AG04450 (cell line): Measurements from ENCODE around the gene NSD1. TPM values are rescaled to one million over a fixed set of nuclear protein-coding genes. Genes with fewer than 3 reads are reported as not detected.
A peak's percentile ranks its signal among the peaks of the same experiment; 100 is the strongest.

Experiments
- CTCF ChIA-PET: fragments of 300-600, 350-600 bp; formaldehyde crosslinking; extraction: SDS; loops from one replicate; lab custom pipeline; 2022; ENCODE audit warnings: antibody characterized with exemption, inconsistent platforms; lab: Charles Lee
- POLR2A ChIA-PET: fragments of 350-600 bp; formaldehyde crosslinking; extraction: SDS; loops from one replicate; lab custom pipeline; 2021; ENCODE audit warnings: antibody characterized with exemption, inconsistent platforms; lab: Yijun Ruan, JAX
- DNase-seq: peaks from one replicate; pipeline ENCODE4 v3.0.0-alpha.2; 2011; ENCODE audit warnings: low read depth, low spot score
- H3K27ac ChIP-seq: one replicate; pipeline ENCODE4 v1.5.1; 2012; ENCODE audit warnings: low read depth, low read length, control low read depth
- H3K27me3 ChIP-seq: one replicate; pipeline ENCODE4 v1.6.0; 2012; ENCODE audit warnings: low read length; ENCODE audit not compliant: control insufficient read depth, insufficient read depth
- H3K4me3 ChIP-seq: 2 replicates; pipeline ENCODE4 v1.5.1; 2011; ENCODE audit warnings: mild to moderate bottlenecking, low read depth, low read length, control low read depth
- H3K9me3 ChIP-seq: 2 replicates; pipeline ENCODE4 v1.5.1; 2012; ENCODE audit warnings: low read length; ENCODE audit not compliant: control insufficient read depth, insufficient read depth
- CTCF ChIP-seq: IDR thresholded peaks from 2 replicates; pipeline ENCODE4 v1.5.1; 2011; ENCODE audit warnings: low read depth, low read length, control low read depth, inconsistent platforms
- polyA minus RNA-seq: library from RNA; depleted of rRNA, polyadenylated mRNA; stranded (reverse); fragments of >200 nt; gene quantifications from 2 replicates; pipeline ENCODE4 v1.2.3, GENCODE V29; 2011; rRNA and poly(A)+ RNA removed
- polyA plus RNA-seq: library from polyadenylated mRNA; depleted of rRNA; stranded (reverse); fragments of >200 nt; gene quantifications from 2 replicates; pipeline ENCODE4 v1.2.3, GENCODE V29; 2011; rRNA removed

NSD1 gene
- polyA plus RNA-seq (25.6 and 33.4 TPM in 2 replicates), polyA minus RNA-seq (54.4 and 64.6 TPM in 2 replicates)

DNA sequence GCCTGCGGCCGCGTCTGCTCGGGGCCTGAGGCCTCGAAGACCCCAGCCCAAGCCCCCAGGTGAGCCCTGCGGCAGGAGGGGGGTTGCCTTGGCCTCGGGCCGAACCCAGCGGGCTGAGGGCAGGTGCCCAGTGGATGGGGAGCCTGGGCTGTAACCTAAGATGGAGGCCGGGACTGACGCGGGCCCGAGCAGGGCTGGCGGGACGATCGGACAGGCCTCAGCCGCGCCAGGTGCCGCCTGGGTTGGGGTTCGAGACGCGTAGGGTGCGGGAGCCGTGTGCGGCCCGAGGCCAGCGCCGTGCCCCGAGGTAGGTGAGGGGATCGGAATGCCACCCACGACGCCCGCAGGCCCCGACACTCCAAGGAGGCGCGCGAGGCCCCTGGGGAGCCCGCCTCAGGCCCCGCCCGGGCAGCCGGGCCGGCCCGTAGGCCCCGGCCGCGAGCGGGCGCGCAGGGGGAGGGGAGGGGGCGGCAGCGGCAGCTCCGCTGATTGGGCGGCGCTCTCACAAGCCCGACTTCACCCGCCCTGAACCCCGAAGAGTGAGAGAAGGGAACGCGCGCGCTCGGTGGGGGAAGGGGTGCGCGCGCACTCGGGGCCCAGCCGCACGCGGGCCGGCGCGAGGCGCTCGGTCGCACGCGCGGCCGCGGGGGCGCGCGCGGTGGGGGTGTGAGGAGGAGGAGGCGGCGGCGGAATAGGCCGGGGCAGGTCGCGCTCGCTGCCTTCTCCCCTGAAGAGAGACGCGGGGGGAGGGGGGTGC, at the start of gene NSD1:
Gene NSD1 (plus strand): TSS at position 678 of the 757 bp plus-strand sequence. CDS start 1,331 bp downstream, outside the sequence.
- TF ChIP-seq CTCF: no peak

DNA sequence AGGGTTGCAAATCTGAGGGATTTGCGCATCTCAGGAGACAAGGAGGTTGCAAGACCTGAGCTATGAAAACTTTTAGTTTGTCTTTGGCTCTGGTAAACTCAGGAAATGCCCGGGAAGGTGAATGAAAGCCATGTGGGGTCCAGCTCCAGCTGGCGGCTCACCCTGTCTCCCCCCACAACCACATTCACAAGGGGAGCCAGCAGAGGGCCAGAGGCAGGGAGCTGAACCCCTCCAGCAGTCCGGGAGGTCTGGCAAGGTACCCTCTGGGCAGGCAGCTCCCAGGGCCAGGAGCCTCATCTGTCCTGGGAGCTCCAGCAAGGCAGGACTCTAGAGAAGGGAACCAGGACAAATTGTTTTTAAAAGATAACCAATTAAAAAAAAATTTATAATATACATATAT, 49.4 kb upstream of the NSD1 start:
- TF ChIP-seq CTCF: no peak
- CTCF ChIA-PET: interaction anchor here (1.2 to 6.4 kb wide), 3 partner anchors 12 to 424 kb away, joined by 3 to 81 read pairs (median 3); no protein-coding TSS in a partner anchor
- Histone ChIP-seq H3K27ac (no peak overlapping the region), H3K27me3 (peaks cover 15% of the 10 kb centered on the region), H3K9me3 (no peaks in the 10 kb centered on the region), H3K4me3 (no peak overlapping the region)
- POLR2A ChIA-PET: interaction anchor here (0.8 kb wide), 1 partner anchor 14 kb away, joined by 3 read pairs; no protein-coding TSS in a partner anchor
- no peak for DNase-seq

More for the DNA sequence above, at the start of gene NSD1:
- Histone ChIP-seq H3K27ac (peak within 1 kb of the TSS; percentile 21), H3K27me3 (no peaks in the 10 kb centered on the region), H3K9me3 (no peaks in the 10 kb centered on the region; the same call in 1 of the 2 replicates), H3K4me3 (peak within 1 kb of the TSS; percentile 64)
- POLR2A ChIA-PET: interaction anchor here (0.6 kb wide), 1 partner anchor 464 kb away, joined by 4 read pairs; no protein-coding TSS in a partner anchor
- no peak for DNase-seq
- CTCF ChIA-PET: no interaction called here

DNA sequence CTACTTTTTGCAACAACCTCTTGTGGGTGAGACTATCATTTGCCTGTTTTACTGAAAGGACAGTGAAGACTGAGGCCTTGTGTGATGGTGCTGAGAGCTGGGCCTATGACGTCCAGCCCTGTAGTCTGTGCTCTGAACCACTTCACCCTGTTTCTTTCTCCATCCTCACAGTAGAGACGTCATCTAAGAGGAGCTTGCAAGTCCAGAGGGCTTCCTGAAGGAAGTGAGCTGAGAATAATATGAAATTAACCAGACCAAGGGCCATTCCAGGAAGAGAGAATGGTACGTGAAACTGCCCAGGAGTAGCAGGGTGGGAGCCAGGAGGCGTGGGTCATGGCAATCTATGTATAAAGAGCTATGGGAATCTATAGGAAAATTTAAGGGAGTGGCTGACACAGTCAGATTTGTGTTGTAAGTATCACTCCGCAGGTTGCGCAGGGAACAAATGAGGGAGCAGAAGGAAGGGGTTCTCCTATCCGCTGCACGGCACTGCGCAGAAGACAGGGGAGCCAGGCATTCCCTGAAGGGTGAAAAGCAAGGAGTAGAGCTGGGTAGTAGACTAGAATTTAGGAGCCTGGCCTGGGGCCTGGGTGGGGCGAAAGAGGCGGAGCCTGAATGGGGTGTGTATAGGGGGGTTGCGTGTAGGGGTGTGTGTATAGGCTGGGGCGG, 47.5 kb upstream of the NSD1 start:
- Histone ChIP-seq H3K27me3 (peaks cover 15% of the 10 kb centered on the region), H3K27ac (no peak overlapping the region), H3K9me3 (no peaks in the 10 kb centered on the region), H3K4me3 (no peak overlapping the region)
- TF ChIP-seq CTCF: no peak
- POLR2A ChIA-PET: interaction anchor here (0.9 to 1.0 kb wide), 2 partner anchors 9 to 12 kb away, joined by 4 to 5 read pairs; no protein-coding TSS in a partner anchor
- no peak for DNase-seq
- CTCF ChIA-PET: interaction anchor here (0.6 to 6.4 kb wide), 10 partner anchors 12 to 425 kb away, joined by 3 to 81 read pairs (median 4); no protein-coding TSS in a partner anchor

DNA sequence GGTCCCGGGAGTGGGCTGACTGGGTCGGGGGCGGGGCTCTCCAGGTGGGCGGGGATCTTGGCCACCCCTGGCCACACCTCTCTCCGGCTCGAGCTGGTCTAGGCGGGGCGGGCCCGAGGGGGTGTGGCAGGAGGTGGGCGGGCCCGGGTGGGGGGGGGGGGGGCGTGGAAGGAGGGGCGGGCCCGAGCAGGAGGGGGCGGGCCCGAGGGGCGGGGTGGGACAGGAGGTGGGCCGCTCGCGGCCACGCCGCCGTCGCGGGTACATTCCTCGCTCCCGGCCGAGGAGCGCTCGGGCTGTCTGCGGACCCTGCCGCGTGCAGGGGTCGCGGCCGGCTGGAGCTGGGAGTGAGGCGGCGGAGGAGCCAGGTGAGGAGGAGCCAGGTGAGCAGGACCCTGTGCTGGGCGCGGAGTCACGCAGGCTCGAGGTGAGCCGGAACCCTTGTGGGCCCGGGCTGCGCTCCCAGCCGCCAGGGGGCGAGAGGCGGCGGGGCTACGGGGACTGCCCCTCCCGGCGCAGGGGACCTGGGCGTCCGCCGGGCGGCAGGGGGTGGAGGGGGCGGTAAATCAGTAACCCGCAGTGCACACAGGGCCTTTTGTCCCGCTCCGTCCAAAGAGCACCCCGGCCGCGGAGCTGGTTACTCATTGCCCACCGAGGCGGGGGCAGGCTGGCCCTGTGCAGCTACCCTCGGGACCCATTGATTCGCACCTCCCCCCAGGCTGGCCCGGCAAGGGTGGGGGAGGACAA, 46.7 kb upstream of the NSD1 start, which contains the start of gene FGFR4:
Gene FGFR4 (plus strand): TSS at position 262 of the 744 bp plus-strand sequence. CDS start 2,688 bp downstream, outside the sequence.
- DNase-seq: no peak
- H3K9me3 ChIP-seq: no peaks in the 10 kb centered on the region
- peaks cover 15% of the 10 kb centered on the region for H3K27me3 ChIP-seq
- peak within 1 kb of the TSS; percentile 56 for H3K4me3 ChIP-seq
- TF ChIP-seq CTCF: peak; percentile 45
- CTCF ChIA-PET: interaction anchor here (0.6 to 6.4 kb wide), 11 partner anchors 11 to 426 kb away, joined by 3 to 81 read pairs (median 4); no protein-coding TSS in a partner anchor
- POLR2A ChIA-PET: interaction anchor here (0.7 to 1.0 kb wide), 3 partner anchors 8 to 81 kb away, joined by 3 to 5 read pairs (median 4); no protein-coding TSS in a partner anchor
- no peak within 1 kb of the TSS for H3K27ac ChIP-seq
